HG03139 (cell line): ENCODE measurements around the gene LONP2.
"Not testable (repeated sequence)": the region's sequence is repeated elsewhere in the genome, so short reads cannot be mapped to it uniquely, and the experiment has no call there.

Experiments used
- ATAC-seq: cut with Tn5 transposase; IDR thresholded peaks from one replicate; pipeline ENCODE4 v1.9.1; 2021; ENCODE audit not compliant: unreplicated experiment

Gene LONP2

DNA sequence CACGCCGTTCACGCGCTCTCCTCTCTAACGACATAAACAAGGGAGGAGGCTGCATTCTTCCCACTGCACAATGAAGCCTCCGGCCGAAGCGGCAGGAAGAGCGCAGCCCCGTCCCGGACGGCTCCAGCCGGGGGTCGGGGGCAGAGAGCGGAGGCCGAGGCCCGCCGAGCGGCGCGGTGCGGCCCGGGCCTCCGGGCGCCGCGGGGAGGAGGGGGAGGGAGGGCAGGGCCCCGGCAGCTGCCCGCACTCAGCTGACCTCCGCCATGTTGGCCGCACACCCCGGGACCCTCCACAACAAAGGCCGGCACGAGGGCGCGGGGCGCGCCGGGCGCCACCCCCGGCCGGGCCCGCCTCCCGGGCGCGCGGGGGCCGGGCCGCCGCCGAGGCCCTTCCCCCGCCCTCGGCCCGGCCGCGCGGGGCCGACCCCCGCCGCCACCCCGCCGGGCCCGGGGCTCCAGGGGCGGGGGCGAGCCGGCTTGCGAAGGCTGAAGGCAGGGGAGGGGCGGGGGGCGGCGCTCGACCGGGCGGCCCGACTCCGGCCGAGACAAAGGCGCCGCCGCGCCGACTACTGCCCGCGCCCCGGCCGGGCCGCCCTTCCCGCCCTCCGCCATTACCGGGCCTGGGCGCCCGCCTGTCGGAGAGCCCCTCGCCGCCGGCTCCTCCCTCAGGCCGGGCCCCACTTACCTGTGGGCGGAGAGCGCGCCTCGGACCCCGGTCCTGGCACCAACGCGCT, 140.6 kb downstream of the LONP2 start:
- ATAC-seq = peak; percentile 46

DNA sequence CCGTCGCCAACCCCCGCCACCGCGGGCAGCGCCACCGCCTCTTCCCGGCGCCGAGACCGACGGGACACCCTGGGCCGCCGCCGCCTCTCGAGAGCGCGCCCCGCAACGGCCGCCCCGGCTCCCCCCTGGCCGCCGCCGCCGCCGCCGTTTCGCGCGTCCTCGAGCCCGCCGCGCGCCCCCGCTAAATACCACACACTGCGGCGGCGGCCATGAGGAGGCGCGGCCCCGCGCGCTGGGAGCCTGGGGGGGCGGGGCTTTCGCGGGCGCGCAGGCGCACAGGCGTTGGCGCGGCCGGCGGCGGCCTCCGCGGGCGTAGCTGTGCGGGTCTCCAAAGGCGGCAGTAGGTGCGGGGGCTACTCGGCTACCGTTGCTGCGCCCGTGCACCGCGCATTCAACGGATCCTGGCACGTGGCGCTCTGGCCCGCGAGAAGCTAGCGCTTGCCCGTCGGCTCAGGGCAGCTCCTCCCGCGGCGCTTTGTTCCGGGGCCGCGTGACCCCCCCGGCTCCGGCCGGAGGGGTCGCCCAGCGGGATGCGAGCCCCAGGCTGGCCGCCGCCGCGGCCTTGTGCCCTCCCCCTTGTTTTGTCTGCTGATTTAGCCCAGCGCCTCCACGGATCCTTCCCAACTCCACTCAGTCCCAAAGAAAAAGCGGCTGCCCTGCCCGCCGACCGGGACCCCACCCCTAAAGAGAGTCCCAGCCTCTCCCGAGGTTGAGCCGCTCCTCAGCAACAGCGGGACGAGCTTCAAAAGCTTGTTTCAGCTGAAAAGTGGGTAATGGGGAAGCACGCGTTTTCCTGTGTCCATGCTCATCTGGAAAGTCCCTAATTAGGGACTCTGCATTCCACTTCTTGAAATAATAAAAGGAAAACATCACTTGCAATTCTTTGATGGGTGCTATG, 141.4 kb downstream of the LONP2 start, which contains the start of gene SIAH1:
Gene SIAH1 (minus strand): TSS at position 161 of the 898 bp plus-strand sequence. CDS start 22,985 bp downstream, outside the sequence.
- peak; percentile 54 for ATAC-seq

DNA sequence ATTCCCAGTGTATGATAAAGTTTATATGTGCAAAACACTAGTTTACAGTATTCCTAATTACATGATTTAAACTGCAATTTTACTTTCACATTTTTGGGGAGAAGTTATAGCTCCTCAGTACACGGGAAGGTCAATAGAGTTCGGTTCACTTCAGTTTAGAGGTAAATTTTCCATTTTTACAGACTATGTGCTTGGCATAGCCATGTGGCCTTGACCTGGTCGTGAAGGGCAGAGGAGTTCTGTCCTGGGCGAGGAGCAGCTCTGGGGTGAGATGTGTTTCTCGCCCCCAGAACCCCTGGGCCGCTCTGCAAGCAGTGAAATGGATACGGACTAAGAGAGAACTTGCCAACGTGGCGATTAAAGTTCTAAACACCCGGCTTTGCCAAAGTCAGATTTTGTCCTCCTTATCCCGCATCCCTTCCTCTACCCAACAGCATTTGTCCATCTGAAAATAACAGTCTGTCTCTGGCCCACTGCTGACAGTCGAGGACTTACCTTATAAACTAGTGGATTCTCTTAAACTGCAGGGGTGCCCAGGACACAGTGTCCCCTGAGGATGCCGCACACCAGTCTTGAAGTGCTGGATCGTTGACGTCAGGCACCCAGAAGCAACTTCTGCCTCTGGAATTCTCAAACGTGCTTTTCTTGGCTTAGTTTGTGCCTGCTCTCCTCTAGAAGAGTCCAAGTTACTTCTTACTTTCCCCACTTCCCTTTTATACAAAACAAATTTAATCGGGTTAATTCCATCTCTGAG, 142.6 kb downstream of the LONP2 start:
- no peak for ATAC-seq

DNA sequence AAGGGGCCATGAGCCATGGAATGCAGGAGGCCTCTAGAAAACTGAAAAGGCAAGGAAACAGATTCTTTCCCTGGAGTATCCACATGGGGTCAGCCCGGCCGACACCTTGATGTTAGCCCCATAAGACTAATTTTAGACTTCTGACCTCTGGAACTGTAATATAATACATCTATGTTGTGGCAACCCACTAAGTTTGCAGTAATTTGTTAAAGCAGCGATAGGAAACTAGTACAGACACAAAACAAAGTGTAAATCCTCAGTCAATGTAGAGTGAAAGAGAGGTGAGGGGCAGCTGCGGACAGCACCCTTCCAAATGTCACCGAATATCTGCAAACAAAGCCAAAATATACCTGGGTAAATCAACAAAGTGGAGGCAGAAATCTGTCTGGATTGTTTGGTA, 148.3 kb downstream of the LONP2 start:
- ATAC-seq = no peak

DNA sequence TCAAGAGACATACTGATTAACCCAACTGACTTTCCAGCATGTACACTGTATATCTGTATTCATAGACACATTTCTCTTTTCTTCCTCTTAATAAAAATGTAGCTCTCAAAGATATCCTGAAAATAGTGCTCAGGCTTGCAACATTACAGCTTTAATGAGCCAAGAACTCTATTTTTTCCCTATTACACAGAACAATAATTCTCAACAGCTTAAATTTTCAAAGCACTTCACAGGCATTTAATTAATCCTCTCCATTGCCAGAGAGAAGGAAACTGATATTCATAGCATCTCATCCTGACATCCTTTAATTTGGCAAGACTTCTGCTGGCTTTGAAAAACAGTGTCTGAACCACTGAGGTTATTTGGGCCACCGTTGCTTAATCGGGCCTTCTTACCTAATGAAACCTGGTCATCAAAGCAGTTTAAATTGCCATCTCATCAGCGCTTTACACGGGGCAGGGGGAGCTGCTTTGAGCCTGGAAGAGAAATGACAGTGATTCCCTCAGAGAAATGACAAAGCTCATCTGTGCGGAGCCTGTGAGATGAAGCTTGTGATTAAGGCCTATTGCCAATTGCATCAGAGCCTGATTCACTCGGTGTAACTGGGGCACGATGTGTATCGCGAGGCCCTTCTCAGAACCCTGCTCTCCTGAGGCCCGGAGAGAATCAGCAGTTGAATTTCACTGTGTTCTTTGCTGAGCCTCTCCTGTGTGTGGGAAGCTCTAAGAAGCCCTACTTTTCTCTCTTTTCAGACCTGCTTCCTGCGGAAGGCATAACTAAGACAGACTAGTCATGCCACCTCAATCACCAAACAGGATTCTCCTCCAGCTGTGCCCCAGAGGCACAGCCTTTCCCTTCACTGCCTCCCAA, 149.6 kb downstream of the LONP2 start:
- ATAC-seq = no peak

DNA sequence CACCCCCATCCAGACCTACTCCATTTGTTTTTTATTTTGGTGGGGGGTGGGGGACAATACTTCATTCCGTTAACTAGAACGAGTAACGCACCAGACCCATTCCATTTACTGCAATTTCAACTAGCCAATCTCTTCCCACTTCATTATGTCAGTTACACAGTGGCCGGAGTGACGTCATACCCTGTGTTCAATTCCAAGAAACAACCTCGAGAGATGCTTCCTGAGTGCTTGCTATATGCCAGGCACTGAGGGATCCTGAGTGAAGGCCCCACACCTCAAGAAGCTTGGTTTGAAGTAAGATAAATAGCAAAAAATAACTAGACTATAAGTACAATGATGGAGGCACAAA, 150.2 kb downstream of the LONP2 start:
- ATAC-seq = no peak

DNA sequence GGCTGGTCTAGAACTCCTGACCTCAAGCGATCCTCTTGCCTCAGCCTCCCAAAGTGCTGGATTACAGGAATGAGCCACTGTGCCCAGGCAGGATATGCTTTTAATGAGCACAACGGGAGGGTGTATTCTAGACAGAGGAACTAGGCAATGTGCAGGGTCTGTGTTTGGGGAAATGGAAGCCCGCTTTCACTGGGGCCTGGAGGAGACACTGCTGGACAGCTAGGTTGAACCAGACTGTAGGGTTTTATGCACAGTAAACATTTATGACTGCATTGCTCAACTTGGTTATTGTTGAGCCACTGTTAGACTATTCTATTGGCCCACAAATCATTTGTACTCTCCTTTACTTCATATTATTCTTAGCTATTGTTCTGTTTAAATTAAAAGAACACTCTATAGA, 151.3 kb downstream of the LONP2 start:
- ATAC-seq = no peak

DNA sequence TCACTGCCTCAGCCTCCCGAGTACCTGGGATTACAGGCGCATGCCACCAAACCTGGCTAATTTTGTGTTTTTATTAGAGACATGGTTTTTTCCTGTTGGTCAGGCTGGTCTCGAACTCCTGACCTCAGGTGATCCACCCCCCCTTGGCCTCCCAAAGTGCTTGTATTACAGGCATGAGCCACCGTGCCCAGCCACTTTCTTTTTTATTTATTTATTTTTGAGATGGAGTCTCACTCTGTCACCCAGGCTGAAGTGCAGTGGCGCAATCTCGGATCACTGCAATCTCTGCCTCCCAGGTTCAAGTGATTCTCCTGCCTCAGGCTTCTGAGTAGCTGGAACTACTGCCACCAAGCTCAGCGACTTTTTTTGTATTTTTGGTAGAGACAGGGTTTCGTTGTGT, 158.4 kb downstream of the LONP2 start:
- ATAC-seq = not testable (repeated sequence)

DNA sequence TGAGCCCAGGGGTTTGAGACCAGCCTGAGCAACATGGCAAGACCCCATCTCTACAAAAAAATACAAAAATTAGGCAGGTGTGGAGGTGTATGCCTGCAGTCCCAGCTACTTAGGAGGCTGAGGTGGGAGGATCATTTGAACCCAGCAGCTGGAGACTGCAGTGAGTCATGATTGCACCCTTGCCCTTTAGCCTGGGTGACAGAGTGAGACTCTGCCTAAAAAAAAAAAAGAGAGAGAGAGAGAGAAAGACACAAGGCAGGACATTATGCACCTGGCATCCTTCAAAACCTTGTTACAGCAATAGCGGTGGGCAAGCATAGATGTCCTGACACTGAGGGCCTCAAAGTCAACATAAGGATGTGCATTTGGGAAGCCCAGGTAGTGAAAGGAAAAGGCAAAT, 161.1 kb downstream of the LONP2 start:
- ATAC-seq = no peak

DNA sequence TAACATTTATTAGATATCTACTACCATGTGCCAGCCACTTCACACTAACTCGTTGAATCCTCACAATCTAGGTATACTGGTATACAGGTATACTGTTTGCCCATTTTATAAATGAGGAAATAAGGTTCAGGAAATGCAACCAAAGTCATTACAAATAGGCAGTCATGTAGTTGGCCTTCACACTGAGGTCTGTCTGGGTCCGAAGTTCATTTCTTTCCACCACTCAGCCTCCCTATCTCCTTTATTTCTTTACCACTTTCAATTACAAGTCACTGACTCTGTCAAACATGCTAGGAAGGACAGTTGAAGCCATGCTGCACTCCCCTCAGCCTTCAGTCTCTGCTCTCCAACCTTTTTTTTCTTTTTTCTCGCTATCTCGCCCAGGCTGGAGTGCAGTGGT, 161.8 kb downstream of the LONP2 start:
- ATAC-seq = no peak
